Endothelial cell of umbilical vein (primary cell): ENCODE measurements around the gene SLAMF1. TPM values are rescaled to one million over a fixed set of nuclear protein-coding genes. Genes with fewer than 3 reads are reported as not detected.

ENCODE experiments used
- BruUV-seq: library from RNA; stranded (reverse); fragments of 400-500 nt; replicated peaks from 2 replicates; lab custom pipeline; 2021; lab: Mats Ljungman, UMichigan
- CTCF ChIA-PET: fragments of 300-600, 350-600 bp; sonication (Branson Sonifier 250); formaldehyde crosslinking; loops from one replicate; lab custom pipeline; 2021; ENCODE audit warnings: antibody characterized with exemption, inconsistent platforms; lab: Charles Lee
- POLR2A ChIA-PET: fragments of 300-600, 350-600 bp; sonication (Branson Sonifier 250); formaldehyde crosslinking; loops from one replicate; lab custom pipeline; 2021; ENCODE audit warnings: antibody characterized with exemption, inconsistent platforms; lab: Charles Lee
- DNase-seq: peaks from one replicate; pipeline ENCODE4 v3.0.0-alpha.2; 2011; ENCODE audit warnings: low read depth, low spot score
- FAIRE-seq: peaks from 2 replicates; lab custom pipeline; 2011; peaks lifted over from hg19 to GRCh38; lab: Jason Lieb, UNC
- H2AFZ ChIP-seq: 2 replicates; pipeline ENCODE4 v1.6.0; 2012; ENCODE audit warnings: low read depth, low read length, control low read depth, inconsistent platforms
- H3K27ac ChIP-seq: 2 replicates; pipeline ENCODE4 v1.5.1; 2011; ENCODE audit warnings: low read depth, mild to moderate bottlenecking, control low read depth, low read length, moderate library complexity; ENCODE audit not compliant: insufficient read depth
- H3K27me3 ChIP-seq, 2 experiments: 2 replicates each; pipeline versions ENCODE4 v1.6.0 to v1.6.1; 2011; ENCODE audit warnings: low read length in 2 of 2, mixed read lengths in 1 of 2; ENCODE audit not compliant: control insufficient read depth in 2 of 2, insufficient read depth in 2 of 2
- H3K36me3 ChIP-seq, 2 experiments: 2 replicates in 1 of 2; 3 replicates in 1 of 2; pipeline ENCODE4 v1.5.1; 2011; ENCODE audit warnings: low read length in 2 of 2, mild to moderate bottlenecking in 1 of 2, moderate library complexity in 1 of 2; ENCODE audit not compliant: control insufficient read depth in 2 of 2, insufficient read depth in 2 of 2; ENCODE audit errors: extremely low read depth in 1 of 2
- H3K4me1 ChIP-seq: 3 replicates; pipeline ENCODE4 v1.5.1; 2011; ENCODE audit warnings: mild to moderate bottlenecking, low read length; ENCODE audit not compliant: control insufficient read depth, insufficient read depth; ENCODE audit errors: extremely low read depth
- H3K4me2 ChIP-seq: 2 replicates; pipeline ENCODE4 v1.6.1; 2011; ENCODE audit warnings: low read length, control low read depth, mixed read lengths; ENCODE audit not compliant: insufficient read depth
- H3K4me3 ChIP-seq, 3 experiments: fragments of 200-600 bp in 1 of 3; sonication (generic), shearing (Covaris generic) in 1 of 3; replicated peaks in 1 of 3; 2 replicates each; pipeline ENCODE4 v1.5.1; 2011 to 2016; ENCODE audit warnings: control low read depth in 3 of 3, low read length in 3 of 3, mild to moderate bottlenecking in 2 of 3, inconsistent platforms in 1 of 3, low read depth in 1 of 3, moderate library complexity in 1 of 3; ENCODE audit not compliant: insufficient read depth in 1 of 3
- H3K79me2 ChIP-seq: 2 replicates; pipeline ENCODE4 v1.6.0; 2012; ENCODE audit warnings: low read length, inconsistent platforms; ENCODE audit not compliant: control insufficient read depth, insufficient read depth
- H3K9ac ChIP-seq: replicated peaks from 2 replicates; pipeline ENCODE3; 2011; ENCODE audit warnings: low read length, control low read depth; ENCODE audit not compliant: insufficient read depth; ENCODE audit errors: extremely low read depth
- H3K9me1 ChIP-seq: replicated peaks from 3 replicates; pipeline ENCODE4 v1.6.0; 2011; ENCODE audit warnings: mild to moderate bottlenecking, low read length; ENCODE audit not compliant: control insufficient read depth, insufficient read depth; ENCODE audit errors: extremely low read depth
- H3K9me3 ChIP-seq: replicated peaks from 2 replicates; pipeline ENCODE4 v1.5.1; 2012; ENCODE audit warnings: low read length, inconsistent platforms; ENCODE audit not compliant: control insufficient read depth, insufficient read depth
- H4K20me1 ChIP-seq: replicated peaks from 2 replicates; pipeline ENCODE3; 2011; ENCODE audit warnings: mild to moderate bottlenecking, low read length; ENCODE audit not compliant: control insufficient read depth, insufficient read depth; ENCODE audit errors: extremely low read depth
- EZH2 ChIP-seq: IDR thresholded peaks from 2 replicates; pipeline ENCODE4 v1.6.1; 2012; ENCODE audit warnings: borderline replicate concordance, low read depth, mild to moderate bottlenecking, moderate library complexity, low read length, inconsistent platforms; ENCODE audit not compliant: severe bottlenecking
- FOS ChIP-seq: IDR thresholded peaks from 2 replicates; pipeline ENCODE4 v1.6.1; 2011; ENCODE audit warnings: mild to moderate bottlenecking, low read length, moderate library complexity, borderline replicate concordance; ENCODE audit not compliant: insufficient read depth
- JUN ChIP-seq: IDR thresholded peaks from 2 replicates; pipeline ENCODE4 v1.6.1; 2011; ENCODE audit warnings: borderline replicate concordance, low read depth; ENCODE audit not compliant: insufficient read length, insufficient read depth
- MYC ChIP-seq: IDR thresholded peaks from one replicate; pipeline ENCODE4 v1.6.1; 2011; ENCODE audit warnings: mild to moderate bottlenecking, low read depth, low read length
- POLR2A ChIP-seq: IDR thresholded peaks from 2 replicates; pipeline ENCODE4 v1.6.1; 2012; ENCODE audit warnings: low read depth, mild to moderate bottlenecking, control low read depth, low read length
- POLR2AphosphoS5 ChIP-seq: IDR thresholded peaks from 2 replicates; pipeline ENCODE4 v1.6.1; 2012; ENCODE audit warnings: low read depth, mild to moderate bottlenecking, control low read depth, low read length, moderate library complexity; ENCODE audit not compliant: insufficient read depth
- dilution Hi-C: fragments of 300-500 bp; cut with MboI; formaldehyde crosslinking; loops from one replicate; pipeline ENCODE4 v1.15.0; 2019; ENCODE audit warnings: low sequenced_read_pairs; ENCODE audit not compliant: extremely low pct_ligation_motif_present
- intact Hi-C: fragments of 100-400 bp; cut with micrococcal nuclease; formaldehyde crosslinking; loops from one replicate; pipeline ENCODE4 v1.10.0; 2022
- polyA plus RNA-seq, 4 experiments: library from polyadenylated mRNA; depleted of rRNA in 3 of 4; stranded (reverse) in 3 of 4; unstranded in 1 of 4; fragments of >200 nt; gene quantifications; 2 replicates each; pipeline versions ENCODE4 v1.2.1 to v1.2.3, GENCODE V29; 2011 to 2012; ENCODE audit warnings: missing spikeins in 1 of 4
- total RNA-seq: library from RNA; stranded (reverse); gene quantifications from 2 replicates; pipeline ENCODE4 v1.2.3, GENCODE V29; 2021
- TF ChIP-seq, protein P1 (sequence below), 2 donors: IDR thresholded peaks; 1 replicate in 1 of 2; 2 replicates in 1 of 2; pipeline ENCODE4 v1.5.1; 2011; ENCODE audit warnings: low read length in 2 of 2, mild to moderate bottlenecking in 2 of 2, moderate library complexity in 2 of 2, control low read depth in 1 of 2, inconsistent platforms in 1 of 2, low read depth in 1 of 2; ENCODE audit not compliant: insufficient read depth in 1 of 2; ENCODE audit errors: extremely low read depth in 1 of 2

SLAMF1 gene
- total and polyA plus RNA-seq, 2 donors (not counting 3 experiments of a cell fraction or from before 2014, with no cell fraction given): not detected

DNA sequence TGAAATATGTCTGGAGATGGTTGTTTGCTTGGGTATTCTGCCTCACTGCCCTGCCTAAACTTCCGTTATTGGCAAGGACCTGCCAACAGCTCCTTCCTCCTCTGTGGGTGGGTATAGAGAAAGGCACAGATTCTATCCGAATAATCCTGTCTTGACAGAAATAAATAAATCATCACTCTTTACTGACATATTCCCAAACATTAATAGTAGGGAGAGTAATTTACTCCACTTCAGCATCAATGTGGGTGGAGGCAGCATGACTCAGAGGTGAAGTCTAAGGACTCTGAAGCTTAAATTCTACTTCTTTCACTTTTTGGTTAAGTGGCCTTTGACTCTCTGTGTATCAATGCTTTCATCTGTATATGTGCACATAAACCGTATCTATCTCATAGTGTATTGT lies 70.5 kb downstream of the SLAMF1 start:
- FAIRE-seq (no peak), DNase-seq (no peak)
- H3K27me3 ChIP-seq: peaks cover 0 to 3% of the 10 kb centered on the region in 2 experiments
- no TSS peak for BruUV-seq
- ChIA-PET CTCF (no interaction called here), POLR2A (no interaction called here)
- no peak overlapping the region for H3K27ac ChIP-seq
- no peak overlapping the region for H3K9ac ChIP-seq
- dilution Hi-C loops (no loop called here), intact Hi-C loops (no loop called here)
- no peaks in the 10 kb centered on the region for H3K36me3 ChIP-seq
- H3K79me2 ChIP-seq: no peaks in the 10 kb centered on the region
- no peak overlapping the region for H2AFZ ChIP-seq
- H3K4me1 ChIP-seq: no peaks in the 10 kb centered on the region
- H4K20me1 ChIP-seq: no peaks in the 10 kb centered on the region
- H3K4me3 ChIP-seq: no peak overlapping the region
- H3K9me1 ChIP-seq: no peaks in the 10 kb centered on the region
- H3K9me3 ChIP-seq: no peaks in the 10 kb centered on the region
- TF ChIP-seq EZH2 (no peak), JUN (no peak), POLR2A (no peak), FOS (no peak), MYC (no peak), POLR2AphosphoS5 (no peak)
- TF ChIP-seq, protein P1, sequence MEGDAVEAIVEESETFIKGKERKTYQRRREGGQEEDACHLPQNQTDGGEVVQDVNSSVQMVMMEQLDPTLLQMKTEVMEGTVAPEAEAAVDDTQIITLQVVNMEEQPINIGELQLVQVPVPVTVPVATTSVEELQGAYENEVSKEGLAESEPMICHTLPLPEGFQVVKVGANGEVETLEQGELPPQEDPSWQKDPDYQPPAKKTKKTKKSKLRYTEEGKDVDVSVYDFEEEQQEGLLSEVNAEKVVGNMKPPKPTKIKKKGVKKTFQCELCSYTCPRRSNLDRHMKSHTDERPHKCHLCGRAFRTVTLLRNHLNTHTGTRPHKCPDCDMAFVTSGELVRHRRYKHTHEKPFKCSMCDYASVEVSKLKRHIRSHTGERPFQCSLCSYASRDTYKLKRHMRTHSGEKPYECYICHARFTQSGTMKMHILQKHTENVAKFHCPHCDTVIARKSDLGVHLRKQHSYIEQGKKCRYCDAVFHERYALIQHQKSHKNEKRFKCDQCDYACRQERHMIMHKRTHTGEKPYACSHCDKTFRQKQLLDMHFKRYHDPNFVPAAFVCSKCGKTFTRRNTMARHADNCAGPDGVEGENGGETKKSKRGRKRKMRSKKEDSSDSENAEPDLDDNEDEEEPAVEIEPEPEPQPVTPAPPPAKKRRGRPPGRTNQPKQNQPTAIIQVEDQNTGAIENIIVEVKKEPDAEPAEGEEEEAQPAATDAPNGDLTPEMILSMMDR (IDR thresholded peaks at IDR 0.05; ENCODE audit: extremely low read depth in 1 of 2, insufficient read depth in 1 of 2, low read depth in 1 of 2, low read length in 2 of 2): no peak
- no peak overlapping the region for H3K4me2 ChIP-seq
